MCF 10A (cell line): ENCODE results near the gene KCNC3. TPM values are rescaled to one million over a fixed set of nuclear protein-coding genes. Genes with fewer than 3 reads are reported as not detected.
"Not testable (repeated sequence)": the region's sequence is repeated elsewhere in the genome, so short reads cannot be mapped to it uniquely, and the experiment has no call there.

Experiments
- BruUV-seq: library from RNA; stranded (reverse); fragments of 400-500 nt; replicated peaks from 2 replicates; lab custom pipeline; 2021; lab: Mats Ljungman, UMichigan
- CTCF ChIA-PET: fragments of 300-600 bp; sonication (Branson Sonifier 250); formaldehyde crosslinking; extraction: SDS; loops from one replicate; lab custom pipeline; 2021; ENCODE audit warnings: antibody characterized with exemption, inconsistent platforms; lab: Yijun Ruan, JAX
- POLR2A ChIA-PET: fragments of 300-600, 350-650 bp; sonication (Branson Sonifier 250); formaldehyde crosslinking; extraction: SDS; loops from one replicate; lab custom pipeline; 2020; ENCODE audit warnings: antibody characterized with exemption, inconsistent platforms; lab: Yijun Ruan, JAX
- DNase-seq: peaks from one replicate; pipeline ENCODE4 v3.0.0-alpha.2; 2018; ENCODE audit not compliant: unreplicated experiment
- H3K27ac Mint-ChIP-seq: one replicate; pipeline ENCODE4 v1.8.0; 2022; ENCODE audit warnings: mild to moderate bottlenecking, low read depth, mixed read lengths; ENCODE audit not compliant: unreplicated experiment
- H3K27me3 Mint-ChIP-seq: one replicate; pipeline ENCODE4 v1.8.0; 2022; ENCODE audit warnings: mixed read lengths; ENCODE audit not compliant: insufficient read depth, unreplicated experiment
- H3K36me3 Mint-ChIP-seq: one replicate; pipeline ENCODE4 v1.8.0; 2022; ENCODE audit warnings: mild to moderate bottlenecking, moderate library complexity, mixed read lengths; ENCODE audit not compliant: insufficient read depth, unreplicated experiment
- H3K4me1 Mint-ChIP-seq: one replicate; pipeline ENCODE4 v1.8.0; 2022; ENCODE audit warnings: mixed read lengths; ENCODE audit not compliant: insufficient read depth, unreplicated experiment
- H3K4me3 Mint-ChIP-seq: one replicate; pipeline ENCODE4 v1.8.0; 2022; ENCODE audit warnings: mild to moderate bottlenecking, moderate library complexity, mixed read lengths; ENCODE audit not compliant: unreplicated experiment
- H3K9me3 Mint-ChIP-seq: one replicate; pipeline ENCODE4 v1.8.0; 2022; ENCODE audit warnings: mixed read lengths; ENCODE audit not compliant: unreplicated experiment
- CTCF ChIP-seq: fragments of 200-600 bp; IDR thresholded peaks from one replicate; pipeline ENCODE4 v1.8.0; 2022; ENCODE audit warnings: antibody characterized with exemption, mild to moderate bottlenecking; ENCODE audit not compliant: unreplicated experiment
- intact Hi-C: fragments of 100-400 bp; cut with micrococcal nuclease; formaldehyde crosslinking; loops from 2 replicates; pipeline ENCODE4 v1.14.1; 2022
- total RNA-seq: library from RNA; stranded (reverse); gene quantifications from 2 replicates; pipeline ENCODE4 v1.2.3, GENCODE V29; 2022

Gene KCNC3
- total RNA-seq, 1 experiment from 2014 or later: not detected

GRCh38 chr19:50331221-50331993 is 2.2 kb upstream of the KCNC3 start:
- DNase-seq: no peak
- ChIA-PET POLR2A (no interaction called here), CTCF (interaction anchor here (0.6 kb wide), 1 partner anchor 12 kb away, joined by 3 read pairs; no protein-coding TSS in a partner anchor)
- Mint-ChIP-seq H3K9me3 (peaks cover 35% of the 10 kb centered on the region), H3K4me1 (no peaks in the 10 kb centered on the region), H3K27me3 (peaks cover 54% of the 10 kb centered on the region), H3K27ac (no peak overlapping the region), H3K36me3 (no peaks in the 10 kb centered on the region), H3K4me3 (no peak overlapping the region)
- intact Hi-C loops: no loop called here
- no TSS peak for BruUV-seq
- TF ChIP-seq CTCF: no peak

DNA sequence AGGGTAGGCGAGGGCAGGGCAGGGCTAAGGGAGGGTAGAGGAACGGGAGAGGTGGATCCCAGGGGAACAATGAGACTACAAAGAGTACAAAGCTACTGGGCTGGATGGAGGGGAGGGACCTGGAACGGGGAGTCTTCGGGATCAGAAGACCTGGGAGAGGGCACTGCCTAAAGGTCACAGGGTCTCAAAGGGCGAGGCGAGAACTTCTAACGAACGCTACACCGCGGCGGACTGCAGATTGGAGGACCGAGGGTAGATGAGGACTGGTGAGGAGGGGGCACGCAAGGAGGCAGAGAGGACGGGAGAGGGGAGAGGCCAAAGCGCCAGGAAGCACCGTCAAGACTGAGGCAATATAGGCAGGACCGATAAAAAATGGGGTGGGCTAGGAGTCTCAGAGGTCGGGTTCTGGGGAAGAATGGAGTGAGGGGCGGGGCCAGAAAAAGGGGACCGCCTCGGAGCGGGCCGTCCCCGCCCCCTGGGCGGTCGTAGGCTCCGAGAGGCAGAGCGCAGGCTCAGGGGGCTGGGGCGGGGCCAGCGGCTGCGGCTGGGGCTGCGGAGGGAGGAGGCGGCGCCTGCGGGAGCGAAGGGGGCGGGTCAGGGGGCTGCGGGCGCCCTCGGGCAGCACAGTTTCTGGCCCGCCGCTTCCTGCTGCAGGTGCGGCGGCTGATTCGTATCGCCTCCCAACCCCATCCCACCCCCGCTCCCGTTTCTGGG is 1.3 kb upstream of the KCNC3 start:
- CTCF ChIA-PET: no interaction called here
- POLR2A ChIA-PET: no interaction called here
- TF ChIP-seq CTCF: no peak
- no TSS peak for BruUV-seq
- Mint-ChIP-seq H3K27ac (no peak overlapping the region), H3K4me3 (no peak overlapping the region), H3K4me1 (no peaks in the 10 kb centered on the region), H3K9me3 (peaks cover 32% of the 10 kb centered on the region), H3K36me3 (no peaks in the 10 kb centered on the region), H3K27me3 (peaks cover 54% of the 10 kb centered on the region)
- no peak for DNase-seq
- intact Hi-C loops: no loop called here

- H3K4me1 Mint-ChIP-seq, H3K4me3 Mint-ChIP-seq, H3K36me3 Mint-ChIP-seq, BruUV-seq, intact Hi-C loops, H3K27ac Mint-ChIP-seq, DNase-seq, CTCF ChIA-PET, POLR2A ChIA-PET: not testable (repeated sequence)
- Mint-ChIP-seq H3K9me3 (peaks cover 26% of the 10 kb centered on the region), H3K27me3 (peaks cover 54% of the 10 kb centered on the region)
Observed at GRCh38 chr19:50329926-50330294, 733 bp upstream of the KCNC3 start.

- H3K4me1 Mint-ChIP-seq: no peaks in the 10 kb centered on the region
Observed at GRCh38 chr19:50328873-50329145, 368 bp downstream of the KCNC3 start.

More at GRCh38 chr19:50328873-50329145, 368 bp downstream of the KCNC3 start:
- no TSS peak for BruUV-seq
- peaks cover 54% of the 10 kb centered on the region for H3K27me3 Mint-ChIP-seq
- ChIA-PET CTCF (interaction anchor here (0.7 kb wide), 1 partner anchor 596 kb away, joined by 3 read pairs; no protein-coding TSS in a partner anchor), POLR2A (no interaction called here)
- no peak for TF ChIP-seq CTCF
- DNase-seq: no peak
- intact Hi-C loops: no loop called here
- H3K9me3 Mint-ChIP-seq: peaks cover 33% of the 10 kb centered on the region
- H3K36me3 Mint-ChIP-seq: no peaks in the 10 kb centered on the region
- H3K27ac Mint-ChIP-seq: no peak overlapping the region
- H3K4me3 Mint-ChIP-seq: no peak overlapping the region
